Stimulated activated naive CD8-positive, alpha-beta T cell treated with anti-CD3 and anti-CD28 coated beads, Interleukin-15, amount 100 ng/mL, for 72 hours (primary cell): ENCODE measurements around the gene PDXP.
A peak's percentile ranks its signal among the peaks of the same experiment; 100 is the strongest.

Experiments used
- ATAC-seq: fragments of 150-1000 bp; cut with Tn5 transposase; 2 replicates; pipeline ENCODE4 v1.10.0; 2021; ENCODE audit warnings: mild to moderate bottlenecking, moderate library complexity
- DNase-seq, 2 donors: peaks; one replicate each; pipeline ENCODE4 v3.0.0; 2021 to 2022
- H3K27ac Mint-ChIP-seq, 2 donors: one replicate each; pipeline ENCODE4 v1.8.0; 2022; ENCODE audit warnings: mild to moderate bottlenecking in 2 of 2, mixed read lengths in 2 of 2, moderate library complexity in 2 of 2
- H3K27me3 Mint-ChIP-seq: one replicate; pipeline ENCODE4 v1.8.0; 2022; ENCODE audit warnings: mixed read lengths
- H3K4me1 Mint-ChIP-seq: one replicate; pipeline ENCODE4 v1.8.0; 2022; ENCODE audit warnings: mild to moderate bottlenecking, mixed read lengths
- H3K4me3 Mint-ChIP-seq, 2 donors: one replicate each; pipeline ENCODE4 v1.8.0; 2022; ENCODE audit warnings: mild to moderate bottlenecking in 2 of 2, mixed read lengths in 2 of 2, moderate library complexity in 1 of 2
- H3K9me3 Mint-ChIP-seq, 2 donors: one replicate each; pipeline ENCODE4 v1.8.0; 2022; ENCODE audit warnings: mixed read lengths in 2 of 2

PDXP gene

DNA sequence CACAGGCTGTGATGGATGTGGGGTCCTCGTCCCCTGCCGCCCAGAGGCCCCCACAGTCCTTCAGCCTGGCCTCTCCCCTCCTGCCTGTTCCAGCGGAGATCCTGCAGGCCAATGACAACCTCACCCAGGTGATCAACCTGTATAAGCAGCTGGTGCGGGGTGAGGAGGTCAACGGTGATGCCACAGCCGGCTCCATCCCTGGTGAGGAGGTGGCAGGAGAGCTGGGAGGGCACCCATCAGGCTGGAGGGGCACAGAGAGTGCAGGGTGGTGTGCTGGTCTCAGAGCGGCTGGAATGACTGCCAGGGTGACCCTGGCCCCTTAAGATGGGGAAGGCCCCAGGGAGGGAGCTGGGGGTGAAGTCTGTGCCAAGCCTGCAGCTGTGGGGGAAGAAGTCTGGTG lies 33.6 kb upstream of the PDXP start:
- peak overlapping the region in 1 of 2 donors; percentile 79 for H3K4me3 Mint-ChIP-seq
- H3K4me1 Mint-ChIP-seq: peaks cover 71% of the 10 kb centered on the region
- ATAC-seq (no peak), DNase-seq (no peak)
- no peaks in the 10 kb centered on the region for H3K9me3 Mint-ChIP-seq
- peak overlapping the region in 1 of 2 donors; percentile 5 for H3K27ac Mint-ChIP-seq
- no peaks in the 10 kb centered on the region for H3K27me3 Mint-ChIP-seq

GRCh38 chr22:37625737-37626136 lies 32.8 kb upstream of the PDXP start:
- no peak for DNase-seq
- H3K27me3 Mint-ChIP-seq: no peaks in the 10 kb centered on the region
- H3K4me1 Mint-ChIP-seq: peaks cover 74% of the 10 kb centered on the region
- peak overlapping the region in 1 of 2 donors; percentile 79 for H3K4me3 Mint-ChIP-seq
- peak overlapping the region; percentile 5 to 25 for H3K27ac Mint-ChIP-seq
- no peak for ATAC-seq
- H3K9me3 Mint-ChIP-seq: no peaks in the 10 kb centered on the region

GRCh38 chr22:37626144-37626543 lies 32.4 kb upstream of the PDXP start:
- ATAC-seq (no peak), DNase-seq (no peak)
- Mint-ChIP-seq H3K4me3 (peak overlapping the region; percentile 45 to 79), H3K4me1 (peaks cover 78% of the 10 kb centered on the region), H3K9me3 (no peaks in the 10 kb centered on the region), H3K27me3 (no peaks in the 10 kb centered on the region), H3K27ac (peak overlapping the region; percentile 5 to 25)

DNA sequence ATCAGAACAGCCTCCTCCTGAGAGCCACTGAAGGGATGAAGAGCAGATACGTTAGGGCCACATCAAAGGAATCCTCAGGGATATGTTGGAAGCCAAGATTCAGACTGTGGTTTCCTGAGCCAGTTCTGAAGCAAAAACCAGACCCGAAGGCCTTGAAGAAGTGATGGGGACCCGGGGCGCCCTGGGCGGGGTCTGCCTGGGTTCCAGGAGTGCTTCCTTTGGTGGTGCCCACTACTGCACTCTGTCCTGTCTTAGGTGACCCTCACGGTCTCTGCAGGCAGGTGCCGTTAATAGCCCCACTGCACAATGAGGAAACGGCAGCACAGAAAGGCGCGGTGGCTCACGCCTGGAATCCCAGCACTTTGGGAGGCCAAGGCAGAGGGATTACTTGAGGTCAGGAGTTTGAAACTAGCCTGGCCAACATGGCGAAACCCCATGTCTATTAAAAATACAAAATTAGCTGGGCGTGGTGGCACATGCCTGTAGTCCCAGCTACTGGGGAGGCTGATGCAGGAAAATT lies 31.9 kb upstream of the PDXP start:
- peak overlapping the region; percentile 93 to 94 for H3K27ac Mint-ChIP-seq
- H3K9me3 Mint-ChIP-seq: no peaks in the 10 kb centered on the region
- H3K4me3 Mint-ChIP-seq: peak overlapping the region; percentile 45 to 79
- peaks cover 82% of the 10 kb centered on the region for H3K4me1 Mint-ChIP-seq
- DNase-seq: no peak
- ATAC-seq: no peak
- no peaks in the 10 kb centered on the region for H3K27me3 Mint-ChIP-seq

DNA sequence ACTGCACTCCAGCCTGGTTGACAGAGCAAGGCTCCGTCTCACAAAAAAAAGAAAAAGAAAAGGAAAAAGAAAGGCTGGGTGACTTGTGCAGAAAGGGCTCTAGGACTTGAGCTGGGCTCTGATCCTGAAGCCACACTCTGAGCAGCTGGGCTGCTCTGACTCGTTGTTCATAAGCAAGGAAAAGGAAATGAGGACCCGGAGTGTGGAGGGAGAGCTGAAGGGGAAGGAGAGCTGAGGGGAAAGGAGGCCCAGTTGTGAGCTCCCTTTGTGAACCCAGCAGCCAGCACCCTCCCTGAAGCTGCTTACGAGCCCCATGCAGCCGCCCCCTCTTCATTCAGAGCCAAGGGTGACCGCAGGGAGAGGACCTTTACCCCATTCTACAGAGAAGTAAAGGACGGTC lies 31.4 kb upstream of the PDXP start:
- H3K4me1 Mint-ChIP-seq: peaks cover 87% of the 10 kb centered on the region
- H3K27me3 Mint-ChIP-seq: no peaks in the 10 kb centered on the region
- DNase-seq (no peak), ATAC-seq (peak; percentile 4)
- H3K4me3 Mint-ChIP-seq: peak overlapping the region; percentile 45 to 79
- peak overlapping the region; percentile 93 to 94 for H3K27ac Mint-ChIP-seq
- no peaks in the 10 kb centered on the region for H3K9me3 Mint-ChIP-seq

DNA sequence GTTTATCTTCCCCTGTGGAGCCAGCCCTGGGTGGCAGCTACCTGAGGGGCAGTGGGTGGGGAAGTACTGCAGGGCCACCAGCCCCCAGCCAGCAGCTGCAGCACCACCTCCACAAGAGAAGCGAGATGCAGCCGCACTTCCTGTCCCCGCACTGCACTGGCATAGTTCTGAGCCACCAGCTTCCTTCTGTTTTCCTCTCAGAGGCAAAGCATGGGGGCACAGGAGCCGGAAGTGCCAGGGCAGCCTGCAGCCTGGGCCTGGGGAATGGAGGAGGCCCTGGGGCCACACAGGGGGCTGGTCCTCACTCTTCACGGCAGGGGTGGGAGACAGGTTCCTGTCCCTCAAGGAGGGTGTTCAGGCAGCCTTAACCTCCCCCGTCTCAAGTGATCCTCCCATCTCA lies 31.0 kb upstream of the PDXP start:
- H3K4me3 Mint-ChIP-seq: peak overlapping the region; percentile 45 to 79
- DNase-seq: peak; percentile 46 to 55
- H3K27ac Mint-ChIP-seq: peak overlapping the region; percentile 93 to 94
- ATAC-seq: peak; percentile 56
- peaks cover 91% of the 10 kb centered on the region for H3K4me1 Mint-ChIP-seq
- H3K9me3 Mint-ChIP-seq: no peaks in the 10 kb centered on the region
- H3K27me3 Mint-ChIP-seq: no peaks in the 10 kb centered on the region

- Mint-ChIP-seq H3K27me3 (no peaks in the 10 kb centered on the region), H3K9me3 (no peaks in the 10 kb centered on the region), H3K27ac (peak overlapping the region in 1 of 2 donors; percentile 17), H3K4me1 (peaks cover 92% of the 10 kb centered on the region), H3K4me3 (no peak overlapping the region)
- DNase-seq: no peak
- ATAC-seq: no peak
These were observed 29.7 kb upstream of the PDXP start for GRCh38 chr22:37628830-37629229.

- H3K27me3 Mint-ChIP-seq: no peaks in the 10 kb centered on the region
- DNase-seq (no peak), ATAC-seq (no peak)
- peaks cover 92% of the 10 kb centered on the region for H3K4me1 Mint-ChIP-seq
- H3K9me3 Mint-ChIP-seq: no peaks in the 10 kb centered on the region
- no peak overlapping the region for H3K27ac Mint-ChIP-seq
- H3K4me3 Mint-ChIP-seq: no peak overlapping the region
These were observed 28.6 kb upstream of the PDXP start for GRCh38 chr22:37629928-37630327.

GRCh38 chr22:37630839-37631435 lies 27.6 kb upstream of the PDXP start:
- Mint-ChIP-seq H3K4me3 (peak overlapping the region in 1 of 2 donors; percentile 73), H3K4me1 (peaks cover 92% of the 10 kb centered on the region), H3K27ac (peak overlapping the region; percentile 65 to 95), H3K27me3 (no peaks in the 10 kb centered on the region), H3K9me3 (no peaks in the 10 kb centered on the region)
- ATAC-seq: no peak
- DNase-seq: no peak

DNA sequence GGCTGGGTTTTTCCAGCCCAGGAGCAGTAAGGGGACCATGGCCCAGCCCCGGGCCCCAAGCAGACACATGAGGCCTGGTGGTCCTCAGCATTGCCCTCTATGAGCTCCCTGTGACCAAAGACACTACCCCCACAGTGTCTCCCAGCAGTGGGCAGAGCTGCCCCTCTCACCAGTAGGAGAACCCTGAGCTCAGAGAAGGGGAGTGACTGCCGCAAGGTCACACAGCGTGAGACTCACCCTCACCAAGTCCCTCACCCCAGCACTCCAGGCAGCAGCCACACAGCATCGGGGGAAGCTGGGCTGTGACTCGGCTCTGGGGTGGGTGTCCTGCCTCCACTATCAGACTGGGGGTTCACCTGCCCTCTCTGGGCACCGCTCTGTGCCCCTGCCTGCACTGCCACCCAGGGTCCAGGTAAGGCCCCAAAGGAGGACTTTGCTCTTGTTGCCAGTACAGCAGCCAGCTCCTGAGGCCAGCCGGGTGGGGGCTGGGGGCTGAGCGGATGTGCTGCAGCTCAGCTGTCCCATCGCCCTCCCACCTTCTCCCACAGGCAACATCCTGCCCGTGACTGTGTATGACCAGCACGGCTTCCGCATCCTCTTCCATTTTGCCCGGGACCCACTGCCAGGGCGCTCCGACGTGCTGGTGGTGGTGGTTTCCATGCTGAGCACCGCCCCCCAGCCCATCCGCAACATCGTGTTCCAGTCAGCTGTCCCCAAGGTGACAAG lies 26.9 kb upstream of the PDXP start:
- Mint-ChIP-seq H3K27me3 (no peaks in the 10 kb centered on the region), H3K9me3 (no peaks in the 10 kb centered on the region), H3K4me1 (peaks cover 92% of the 10 kb centered on the region), H3K4me3 (peak overlapping the region; percentile 73 to 86), H3K27ac (peak overlapping the region; percentile 65 to 95)
- ATAC-seq (no peak), DNase-seq (peak in 1 of 2 donors; percentile 72)

GRCh38 chr22:37632174-37633088 lies 26.1 kb upstream of the PDXP start:
- no peaks in the 10 kb centered on the region for H3K27me3 Mint-ChIP-seq
- H3K4me3 Mint-ChIP-seq: peak overlapping the region; percentile 73 to 86
- H3K27ac Mint-ChIP-seq: peak overlapping the region; percentile 86 to 94
- DNase-seq (peak in 1 of 2 donors; percentile 78), ATAC-seq (peak; percentile 22)
- H3K9me3 Mint-ChIP-seq: no peaks in the 10 kb centered on the region
- H3K4me1 Mint-ChIP-seq: peaks cover 92% of the 10 kb centered on the region

DNA sequence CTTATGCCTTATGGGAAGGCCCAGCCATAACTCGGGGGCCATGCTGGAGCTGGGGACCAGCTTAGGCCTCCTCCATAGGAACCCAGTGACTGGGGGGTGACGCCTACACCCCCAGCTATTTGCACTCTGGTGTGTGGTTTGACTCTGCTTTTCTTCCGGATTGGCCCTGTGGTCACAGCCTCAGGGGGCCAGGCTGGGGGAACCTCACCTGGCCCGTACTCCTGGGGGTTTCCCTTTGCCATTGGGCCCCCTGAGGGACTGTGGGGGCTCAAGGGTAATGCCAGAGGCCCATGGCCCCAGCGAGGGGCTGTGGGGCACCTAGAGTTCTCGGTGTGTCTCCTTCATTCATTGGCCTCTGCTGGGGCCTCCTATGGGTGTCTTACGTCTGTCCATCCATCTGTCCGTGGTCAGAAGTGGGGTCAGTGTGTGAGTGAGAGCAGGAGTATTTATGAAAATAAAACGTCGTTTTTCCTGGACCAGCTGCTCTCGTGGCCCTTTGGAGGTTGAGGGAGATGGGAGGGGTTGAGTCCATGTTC lies 25.4 kb upstream of the PDXP start:
- H3K27ac Mint-ChIP-seq: peak overlapping the region; percentile 86 to 94
- peak; percentile 75 for ATAC-seq
- peak overlapping the region; percentile 73 to 86 for H3K4me3 Mint-ChIP-seq
- peaks cover 92% of the 10 kb centered on the region for H3K4me1 Mint-ChIP-seq
- H3K27me3 Mint-ChIP-seq: no peaks in the 10 kb centered on the region
- H3K9me3 Mint-ChIP-seq: no peaks in the 10 kb centered on the region
- peak; percentile 83 to 93 for DNase-seq

DNA sequence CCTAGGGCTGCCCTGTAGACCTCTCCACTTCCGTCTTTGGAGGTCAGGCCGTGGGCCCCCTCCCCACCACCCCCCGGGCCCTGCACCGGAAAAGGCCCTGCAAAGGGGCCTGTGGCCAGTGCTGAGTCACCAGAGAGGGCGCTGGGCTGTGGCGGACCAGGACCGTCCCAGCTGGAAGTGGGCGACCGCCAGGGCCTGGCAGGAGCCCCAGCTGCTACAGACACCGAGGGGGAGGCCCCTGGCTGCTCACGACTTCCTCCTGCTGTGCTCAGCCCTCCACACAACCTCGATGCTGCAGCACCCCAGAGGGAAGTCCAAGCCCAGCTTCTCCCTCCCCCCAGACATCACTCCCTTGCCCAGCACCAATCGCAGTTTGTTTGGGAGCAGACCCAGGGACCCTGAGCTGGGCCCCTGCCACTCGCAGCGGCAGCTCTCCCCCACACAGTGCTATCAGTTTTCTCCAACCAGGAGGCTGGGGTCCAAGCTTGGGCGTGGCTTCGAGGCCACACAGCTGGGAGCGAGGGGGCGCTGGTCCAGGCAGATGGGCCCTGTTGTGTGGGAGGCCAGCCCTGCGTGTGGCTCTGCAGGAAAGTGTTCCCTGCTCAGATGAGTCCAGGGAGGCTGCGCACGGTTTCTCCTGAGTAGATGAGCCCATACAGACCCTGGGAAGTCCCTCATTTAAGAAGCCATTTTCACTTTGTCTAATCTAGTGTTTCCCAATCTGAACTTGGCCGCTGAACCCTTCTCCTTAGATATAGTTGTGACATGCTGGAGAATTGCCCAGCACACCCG lies 24.7 kb upstream of the PDXP start:
- ATAC-seq (peak; percentile 80), DNase-seq (peak; percentile 76 to 94)
- Mint-ChIP-seq H3K9me3 (no peaks in the 10 kb centered on the region), H3K27me3 (no peaks in the 10 kb centered on the region), H3K4me3 (peak overlapping the region; percentile 73 to 86), H3K27ac (peak overlapping the region; percentile 91 to 94), H3K4me1 (peaks cover 92% of the 10 kb centered on the region)

DNA sequence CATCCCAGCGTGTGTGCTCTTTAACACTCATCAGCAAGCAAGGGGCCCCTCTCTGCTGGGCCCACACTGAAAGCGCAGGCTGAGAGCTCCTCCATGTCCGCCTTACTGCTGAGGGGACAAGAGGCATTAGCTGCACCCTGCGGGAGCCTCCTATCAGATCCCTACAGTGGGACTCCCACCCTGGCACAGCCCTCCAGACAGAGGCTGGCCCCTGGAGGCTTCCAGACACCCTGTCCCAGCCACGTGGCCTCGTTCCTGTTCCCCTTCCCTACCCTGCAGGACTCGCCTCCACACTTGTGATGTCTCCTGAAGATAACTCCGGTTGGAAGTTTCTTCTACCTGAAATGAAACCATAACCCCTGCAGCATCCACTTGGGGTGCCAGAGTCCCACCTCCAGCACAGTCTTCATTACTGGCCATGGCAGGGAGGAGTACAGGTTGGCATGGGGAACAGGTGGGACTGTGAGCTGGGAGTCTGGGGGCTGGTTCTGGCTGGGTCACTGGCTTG lies 24.1 kb upstream of the PDXP start:
- H3K27ac Mint-ChIP-seq: peak overlapping the region; percentile 64 to 91
- H3K27me3 Mint-ChIP-seq: no peaks in the 10 kb centered on the region
- DNase-seq (peak in 1 of 2 donors; percentile 40), ATAC-seq (no peak)
- H3K4me3 Mint-ChIP-seq: peak overlapping the region; percentile 73 to 86
- peaks cover 88% of the 10 kb centered on the region for H3K4me1 Mint-ChIP-seq
- no peaks in the 10 kb centered on the region for H3K9me3 Mint-ChIP-seq
